CD4-positive, CD25-positive, alpha-beta regulatory T cell (primary cell): ENCODE data around the gene ADSS1. TPM values are rescaled to one million over a fixed set of nuclear protein-coding genes. Genes with fewer than 3 reads are reported as not detected.

ENCODE experiments used
- ATAC-seq, 2 donors: fragments of 150-1000 bp; cut with Tn5 transposase; one replicate each; pipeline ENCODE4 v1.10.0; 2021; ENCODE audit warnings: low read depth in 2 of 2, moderate number of reproducible peaks in 2 of 2, moderate library complexity in 1 of 2
- DNase-seq, 3 donors: peaks; one replicate each; pipeline versions ENCODE4 v3.0.0 to v3.0.0-alpha.2; 2012 to 2022; ENCODE audit warnings: mixed read lengths in 1 of 3
- H3K27ac ChIP-seq: one replicate; pipeline ENCODE4 v1.7.0; 2013; ENCODE audit warnings: mild to moderate bottlenecking, low read length; ENCODE audit not compliant: insufficient read depth, poor library complexity, severe bottlenecking
- H3K27me3 ChIP-seq: one replicate; pipeline ENCODE4 v1.7.0; 2013; ENCODE audit warnings: low read length; ENCODE audit not compliant: control insufficient read depth, insufficient read depth
- H3K36me3 ChIP-seq: one replicate; pipeline ENCODE4 v1.7.0; 2013; ENCODE audit warnings: mild to moderate bottlenecking, low read length, moderate library complexity; ENCODE audit not compliant: control insufficient read depth, insufficient read depth
- H3K4me1 ChIP-seq: 2 replicates; pipeline ENCODE4 v1.7.0; 2013; ENCODE audit warnings: mild to moderate bottlenecking, low read length; ENCODE audit not compliant: insufficient read depth, control insufficient read depth, poor library complexity, severe bottlenecking
- H3K4me3 ChIP-seq: one replicate; pipeline ENCODE4 v1.7.0; 2013; ENCODE audit warnings: low read depth, mild to moderate bottlenecking, low read length, moderate library complexity
- H3K9me3 ChIP-seq, 2 experiments: 1 replicate in 1 of 2; 2 replicates in 1 of 2; pipeline ENCODE4 v1.7.0; 2013; ENCODE audit warnings: low read length in 2 of 2, mild to moderate bottlenecking in 1 of 2, moderate library complexity in 1 of 2; ENCODE audit not compliant: control insufficient read depth in 2 of 2
- H3K27ac Mint-ChIP-seq, 3 donors: one replicate each; pipeline ENCODE4 v1.8.0; 2020 to 2022; ENCODE audit warnings: mild to moderate bottlenecking in 3 of 3, mixed read lengths in 3 of 3, moderate library complexity in 2 of 3
- H3K27me3 Mint-ChIP-seq: one replicate; pipeline ENCODE4 v1.8.0; 2022; ENCODE audit warnings: mild to moderate bottlenecking, mixed read lengths
- H3K36me3 Mint-ChIP-seq: one replicate; pipeline ENCODE4 v1.8.0; 2020; ENCODE audit warnings: mixed read lengths
- H3K4me1 Mint-ChIP-seq, 4 donors: one replicate each; pipeline ENCODE4 v1.8.0; 2020 to 2022; ENCODE audit warnings: mixed read lengths in 4 of 4, mild to moderate bottlenecking in 1 of 4
- H3K4me3 Mint-ChIP-seq, 4 donors: one replicate each; pipeline ENCODE4 v1.8.0; 2020 to 2022; ENCODE audit warnings: mild to moderate bottlenecking in 4 of 4, mixed read lengths in 4 of 4, moderate library complexity in 3 of 4
- H3K9me3 Mint-ChIP-seq, 7 donors: one replicate each; pipeline ENCODE4 v1.8.0; 2020 to 2022; ENCODE audit warnings: mixed read lengths in 7 of 7, mild to moderate bottlenecking in 3 of 7, moderate library complexity in 2 of 7
- polyA plus RNA-seq, 4 donors: library from polyadenylated mRNA; unstranded; fragments of 300-500 nt; fragmentation: Illumina TruSeq; gene quantifications; one replicate each; pipeline ENCODE4 v1.2.3, GENCODE V29; 2021
- total RNA-seq: library from RNA; stranded (reverse); gene quantifications from one replicate; pipeline ENCODE4 v1.2.3, GENCODE V29; 2022

Gene ADSS1
- total and polyA plus RNA-seq, 5 donors from 2014 or later: 0.10 to 1.9 (median 1.4) TPM

- peaks cover 0 to 38% (median 8%) of the 10 kb centered on the region in 4 donors for H3K4me1 Mint-ChIP-seq
- H3K4me3 ChIP-seq: no peak overlapping the region
- H3K4me3 Mint-ChIP-seq: no peak overlapping the region
- DNase-seq: no peak
- H3K9me3 ChIP-seq: no peaks in the 10 kb centered on the region
- H3K27me3 ChIP-seq: no peaks in the 10 kb centered on the region
- H3K27ac ChIP-seq: peak overlapping the region; percentile 6
- H3K27me3 Mint-ChIP-seq: no peaks in the 10 kb centered on the region
- H3K36me3 Mint-ChIP-seq: no peaks in the 10 kb centered on the region
- no peak for ATAC-seq
- no peaks in the 10 kb centered on the region for H3K36me3 ChIP-seq
- H3K27ac Mint-ChIP-seq: peak overlapping the region in 1 of 3 donors; percentile 75
- H3K4me1 ChIP-seq: peaks cover 35% of the 10 kb centered on the region
- no peaks in the 10 kb centered on the region for H3K9me3 Mint-ChIP-seq
These were observed 63.0 kb downstream of the ADSS1 start for GRCh38 chr14:104786726-104787675.

- no peak overlapping the region for H3K4me3 Mint-ChIP-seq
- H3K9me3 ChIP-seq: no peaks in the 10 kb centered on the region
- no peaks in the 10 kb centered on the region for H3K9me3 Mint-ChIP-seq
These were observed 63.7 kb downstream of the ADSS1 start for GRCh38 chr14:104787736-104788135.

GRCh38 chr14:104788161-104788818 lies 64.3 kb downstream of the ADSS1 start:
- H3K27me3 ChIP-seq: no peaks in the 10 kb centered on the region
- DNase-seq (no peak), ATAC-seq (no peak)
- peaks cover 39% of the 10 kb centered on the region for H3K4me1 ChIP-seq
- Mint-ChIP-seq H3K27ac (peak overlapping the region in 1 of 3 donors; percentile 38), H3K9me3 (no peaks in the 10 kb centered on the region), H3K4me1 (peaks cover 0 to 47% (median 11%) of the 10 kb centered on the region in 4 donors), H3K36me3 (no peaks in the 10 kb centered on the region), H3K27me3 (no peaks in the 10 kb centered on the region), H3K4me3 (no peak overlapping the region)
- H3K9me3 ChIP-seq: no peaks in the 10 kb centered on the region
- no peaks in the 10 kb centered on the region for H3K36me3 ChIP-seq
- H3K27ac ChIP-seq: no peak overlapping the region
- H3K4me3 ChIP-seq: no peak overlapping the region

More at GRCh38 chr14:104787736-104788135, 63.7 kb downstream of the ADSS1 start:
- no peak overlapping the region for H3K4me3 ChIP-seq
- H3K27ac ChIP-seq: no peak overlapping the region
- H3K36me3 ChIP-seq: no peaks in the 10 kb centered on the region
- no peaks in the 10 kb centered on the region for H3K27me3 ChIP-seq
- H3K4me1 ChIP-seq: peaks cover 35% of the 10 kb centered on the region
- DNase-seq (no peak), ATAC-seq (no peak)
- no peaks in the 10 kb centered on the region for H3K27me3 Mint-ChIP-seq
- no peak overlapping the region for H3K27ac Mint-ChIP-seq
- H3K36me3 Mint-ChIP-seq: no peaks in the 10 kb centered on the region
- peaks cover 0 to 42% (median 10%) of the 10 kb centered on the region in 4 donors for H3K4me1 Mint-ChIP-seq

GRCh38 chr14:104788873-104789663 lies 65.0 kb downstream of the ADSS1 start:
- Mint-ChIP-seq H3K27ac (no peak overlapping the region), H3K27me3 (no peaks in the 10 kb centered on the region), H3K9me3 (no peaks in the 10 kb centered on the region), H3K4me1 (peaks cover 0 to 55% (median 14%) of the 10 kb centered on the region in 4 donors), H3K4me3 (peak overlapping the region in 1 of 4 donors; percentile 76), H3K36me3 (no peaks in the 10 kb centered on the region)
- Histone ChIP-seq H3K4me1 (peaks cover 47% of the 10 kb centered on the region), H3K9me3 (no peaks in the 10 kb centered on the region), H3K27me3 (no peaks in the 10 kb centered on the region), H3K36me3 (no peaks in the 10 kb centered on the region), H3K27ac (no peak overlapping the region), H3K4me3 (no peak overlapping the region)
- DNase-seq (no peak), ATAC-seq (no peak)

GRCh38 chr14:104789752-104790743 lies 66.0 kb downstream of the ADSS1 start:
- no peaks in the 10 kb centered on the region for H3K9me3 Mint-ChIP-seq
- no peak overlapping the region for H3K27ac ChIP-seq
- DNase-seq (no peak), ATAC-seq (no peak)
- H3K36me3 ChIP-seq: no peaks in the 10 kb centered on the region
- H3K27ac Mint-ChIP-seq: peak overlapping the region in 1 of 3 donors; percentile 14
- H3K4me1 Mint-ChIP-seq: peaks cover 0 to 63% (median 17%) of the 10 kb centered on the region in 4 donors
- no peak overlapping the region for H3K4me3 ChIP-seq
- no peaks in the 10 kb centered on the region for H3K27me3 Mint-ChIP-seq
- H3K4me3 Mint-ChIP-seq: peak overlapping the region in 2 of 4 donors; percentile 54 to 86
- H3K36me3 Mint-ChIP-seq: no peaks in the 10 kb centered on the region
- H3K27me3 ChIP-seq: no peaks in the 10 kb centered on the region
- H3K9me3 ChIP-seq: no peaks in the 10 kb centered on the region
- H3K4me1 ChIP-seq: peaks cover 55% of the 10 kb centered on the region

- peaks cover 54% of the 10 kb centered on the region for H3K4me1 ChIP-seq
- Mint-ChIP-seq H3K4me3 (peak overlapping the region in 2 of 4 donors; percentile 68 to 86), H3K27me3 (no peaks in the 10 kb centered on the region), H3K27ac (peak overlapping the region in 2 of 3 donors; percentile 28 to 84), H3K4me1 (peaks cover 0 to 59% (median 14%) of the 10 kb centered on the region in 4 donors), H3K9me3 (no peaks in the 10 kb centered on the region), H3K36me3 (no peaks in the 10 kb centered on the region)
- H3K36me3 ChIP-seq: no peaks in the 10 kb centered on the region
- no peak overlapping the region for H3K4me3 ChIP-seq
- H3K27me3 ChIP-seq: no peaks in the 10 kb centered on the region
- H3K27ac ChIP-seq: no peak overlapping the region
- ATAC-seq: no peak
- no peak for DNase-seq
- no peaks in the 10 kb centered on the region for H3K9me3 ChIP-seq
These were observed 67.4 kb downstream of the ADSS1 start for GRCh38 chr14:104791425-104791824.
